Progenitor cell of endocrine pancreas (in vitro differentiated cells): ENCODE data around the gene HIP1. TPM values are rescaled to one million over a fixed set of nuclear protein-coding genes. Genes with fewer than 3 reads are reported as not detected.
"Not testable (repeated sequence)": the region's sequence is repeated elsewhere in the genome, so short reads cannot be mapped to it uniquely, and the experiment has no call there.

Experiments
- DNase-seq: peaks from one replicate; pipeline ENCODE4 v3.0.0; 2021; ENCODE audit warnings: low spot score; ENCODE audit not compliant: unreplicated experiment
- H3K27ac Mint-ChIP-seq: 2 replicates; pipeline ENCODE4 v1.8.0; 2021; ENCODE audit warnings: mild to moderate bottlenecking, moderate library complexity, mixed read lengths
- H3K27me3 Mint-ChIP-seq: 2 replicates; pipeline ENCODE4 v1.8.0; 2021; ENCODE audit warnings: mixed read lengths
- H3K36me3 Mint-ChIP-seq: 2 replicates; pipeline ENCODE4 v1.8.0; 2022; ENCODE audit warnings: mixed read lengths; ENCODE audit not compliant: insufficient read depth
- H3K4me1 Mint-ChIP-seq: 2 replicates; pipeline ENCODE4 v1.8.0; 2021; ENCODE audit warnings: low read depth, mixed read lengths
- H3K4me3 Mint-ChIP-seq: 2 replicates; pipeline ENCODE4 v1.8.0; 2021; ENCODE audit warnings: low read depth, mild to moderate bottlenecking, moderate library complexity, mixed read lengths
- H3K9me3 Mint-ChIP-seq: 2 replicates; pipeline ENCODE4 v1.8.0; 2021; ENCODE audit warnings: low read depth, mixed read lengths
- CTCF ChIP-seq: fragments of 200-600 bp; sonication (generic); IDR thresholded peaks from one replicate; pipeline ENCODE4 v1.5.0; 2021; ENCODE audit warnings: antibody characterized with exemption, mild to moderate bottlenecking; ENCODE audit not compliant: unreplicated experiment
- total RNA-seq: library from RNA; stranded (reverse); gene quantifications from 2 replicates; pipeline ENCODE4 v1.2.1, GENCODE V29; 2021

The HIP1 gene
- total RNA-seq, 1 donor from 2014 or later: 66.6 TPM

DNA sequence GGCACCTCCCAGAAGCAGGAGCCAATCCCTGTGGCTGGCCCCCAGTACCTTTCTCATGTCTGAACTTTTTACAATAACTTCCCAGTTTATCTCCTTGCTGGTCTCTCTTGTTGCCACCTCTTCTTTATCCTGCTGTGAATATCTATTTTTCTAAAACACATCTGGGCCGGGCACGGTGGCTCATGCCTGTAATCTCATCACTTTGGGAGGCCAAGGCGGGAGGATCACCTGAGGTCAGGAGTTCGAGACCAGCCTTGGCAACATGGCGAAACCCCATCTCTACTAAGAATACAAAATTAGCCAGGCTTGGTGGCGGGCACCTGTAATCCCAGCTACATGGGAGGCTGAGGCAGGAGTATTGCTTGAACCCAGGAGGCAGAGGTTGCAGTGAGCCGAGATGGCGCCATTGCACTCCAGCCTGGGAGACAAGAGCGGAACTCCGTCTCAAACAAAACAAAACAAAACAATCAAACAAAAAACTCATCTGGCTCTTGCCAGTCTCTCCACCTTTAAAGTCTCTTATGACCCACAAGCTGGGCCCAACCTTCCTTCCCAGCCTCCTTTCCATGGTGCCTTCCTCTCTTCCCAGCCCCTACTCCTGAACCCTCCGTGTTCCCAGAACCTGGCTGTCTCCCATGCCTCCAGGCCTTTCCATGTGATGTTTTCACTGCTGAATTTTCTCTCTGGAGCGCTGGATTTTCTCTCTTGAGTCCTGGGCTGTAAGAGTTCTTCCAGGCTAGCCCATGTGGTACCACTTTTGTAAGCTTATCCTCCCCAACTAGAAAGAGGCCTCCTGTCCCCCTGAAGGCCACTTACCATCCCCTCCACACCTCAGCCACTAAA lies 51.3 kb downstream of the HIP1 start:
- DNase-seq: no peak
- TF ChIP-seq CTCF: no peak
- no peak overlapping the region for H3K4me3 Mint-ChIP-seq
- peaks cover 10% of the 10 kb centered on the region for H3K4me1 Mint-ChIP-seq
- no peak overlapping the region for H3K27ac Mint-ChIP-seq
- no peaks in the 10 kb centered on the region for H3K36me3 Mint-ChIP-seq
- no peaks in the 10 kb centered on the region for H3K9me3 Mint-ChIP-seq
- no peaks in the 10 kb centered on the region for H3K27me3 Mint-ChIP-seq

DNA sequence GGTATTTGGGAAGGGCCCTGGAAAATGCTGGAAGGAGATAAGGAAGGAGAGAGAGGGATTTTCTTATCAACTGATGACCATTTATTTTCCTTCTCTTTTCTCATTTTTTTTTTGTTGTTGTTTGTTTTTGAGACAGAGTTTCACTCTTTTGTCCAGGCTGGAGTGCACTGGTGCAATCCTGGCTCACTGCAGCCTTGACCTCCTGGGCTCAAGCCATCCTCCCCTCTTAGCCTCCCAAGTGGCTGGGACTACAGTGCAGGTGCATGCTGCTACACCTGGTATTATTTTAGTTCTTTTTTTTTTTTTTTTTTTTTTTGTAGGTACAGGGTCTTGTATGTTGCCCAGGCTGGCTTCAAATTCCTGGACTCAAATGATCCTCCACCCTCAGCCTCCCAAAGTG lies 52.2 kb downstream of the HIP1 start:
- Mint-ChIP-seq H3K27me3 (no peaks in the 10 kb centered on the region), H3K27ac (no peak overlapping the region), H3K4me1 (peaks cover 6% of the 10 kb centered on the region), H3K36me3 (no peaks in the 10 kb centered on the region), H3K4me3 (no peak overlapping the region), H3K9me3 (no peaks in the 10 kb centered on the region)
- DNase-seq: no peak
- TF ChIP-seq CTCF: no peak

- H3K27me3 Mint-ChIP-seq, H3K4me1 Mint-ChIP-seq: not testable (repeated sequence)
Observed at GRCh38 chr7:75682052-75682451, 56.7 kb downstream of the HIP1 start.

GRCh38 chr7:75679060-75679459 lies 59.7 kb downstream of the HIP1 start:
- H3K9me3 Mint-ChIP-seq: peaks cover 5% of the 10 kb centered on the region
- TF ChIP-seq CTCF: no peak
- peaks cover 8% of the 10 kb centered on the region for H3K36me3 Mint-ChIP-seq
- no peak overlapping the region for H3K4me3 Mint-ChIP-seq
- DNase-seq: no peak
- no peaks in the 10 kb centered on the region for H3K27me3 Mint-ChIP-seq
- no peak overlapping the region for H3K27ac Mint-ChIP-seq
- no peaks in the 10 kb centered on the region for H3K4me1 Mint-ChIP-seq

More at GRCh38 chr7:75682052-75682451, 56.7 kb downstream of the HIP1 start:
- H3K27ac Mint-ChIP-seq, DNase-seq, H3K9me3 Mint-ChIP-seq, H3K36me3 Mint-ChIP-seq, H3K4me3 Mint-ChIP-seq: not testable (repeated sequence)

- H3K27me3 Mint-ChIP-seq: no peaks in the 10 kb centered on the region
- no peak for TF ChIP-seq CTCF
- H3K4me3 Mint-ChIP-seq: no peak overlapping the region
- no peaks in the 10 kb centered on the region for H3K9me3 Mint-ChIP-seq
- H3K36me3 Mint-ChIP-seq: no peaks in the 10 kb centered on the region
- no peak for DNase-seq
- no peak overlapping the region for H3K27ac Mint-ChIP-seq
- no peaks in the 10 kb centered on the region for H3K4me1 Mint-ChIP-seq
Observed at GRCh38 chr7:75669579-75669978, 69.2 kb downstream of the HIP1 start.

DNA sequence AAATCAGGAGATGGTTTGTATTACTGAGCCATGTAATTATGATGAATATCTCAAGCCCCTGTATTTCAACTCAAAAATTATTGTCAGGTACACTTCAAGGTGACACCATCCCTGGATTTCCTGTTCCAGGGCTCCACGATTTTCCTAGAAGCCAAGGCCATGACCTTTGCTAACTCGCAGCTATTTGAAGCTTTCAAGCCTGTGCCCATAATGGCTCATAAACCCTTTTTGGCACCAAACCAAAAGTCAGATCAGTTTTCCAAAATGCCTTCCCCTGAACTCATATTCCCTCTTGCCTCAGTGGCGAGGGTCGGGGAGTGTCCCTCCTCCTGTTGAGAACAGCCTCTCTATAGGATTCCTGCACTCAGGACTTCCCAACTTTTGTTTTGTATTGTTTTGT lies 70.8 kb downstream of the HIP1 start:
- H3K4me3 Mint-ChIP-seq: no peak overlapping the region
- H3K36me3 Mint-ChIP-seq: no peaks in the 10 kb centered on the region
- H3K4me1 Mint-ChIP-seq: no peaks in the 10 kb centered on the region

More for the DNA sequence above, 70.8 kb downstream of the HIP1 start:
- no peak overlapping the region for H3K27ac Mint-ChIP-seq
- no peak for DNase-seq
- H3K9me3 Mint-ChIP-seq: no peaks in the 10 kb centered on the region
- H3K27me3 Mint-ChIP-seq: no peaks in the 10 kb centered on the region
- TF ChIP-seq CTCF: no peak
